GM18502 (cell line): ENCODE measurements around the gene SLC7A10.
"Not testable (repeated sequence)": the region's sequence is repeated elsewhere in the genome, so short reads cannot be mapped to it uniquely, and the experiment has no call there.

Experiments used
- ATAC-seq: cut with Tn5 transposase; IDR thresholded peaks from one replicate; pipeline ENCODE4 v1.9.1; 2021; ENCODE audit warnings: mild to moderate bottlenecking; ENCODE audit not compliant: unreplicated experiment, poor library complexity

SLC7A10 gene

GRCh38 chr19:33204136-33204973, 21.3 kb downstream of the SLC7A10 start:
- ATAC-seq: no peak

GRCh38 chr19:33203529-33203928, 22.1 kb downstream of the SLC7A10 start:
- ATAC-seq: no peak

GRCh38 chr19:33202546-33203507, 22.8 kb downstream of the SLC7A10 start:
- ATAC-seq: no peak

- no peak for ATAC-seq
Observed at GRCh38 chr19:33201886-33202545, 23.6 kb downstream of the SLC7A10 start.

GRCh38 chr19:33201473-33201872, 24.2 kb downstream of the SLC7A10 start:
- no peak for ATAC-seq

GRCh38 chr19:33199441-33200265, 26.0 kb downstream of the SLC7A10 start:
- ATAC-seq: no peak

GRCh38 chr19:33198169-33198568, 27.5 kb downstream of the SLC7A10 start:
- ATAC-seq: no peak

- ATAC-seq: no peak
Observed at GRCh38 chr19:33197591-33198000, 28.1 kb downstream of the SLC7A10 start.

GRCh38 chr19:33196446-33197193, 29.0 kb downstream of the SLC7A10 start:
- no peak for ATAC-seq

GRCh38 chr19:33195645-33196347, 29.9 kb downstream of the SLC7A10 start:
- no peak for ATAC-seq

GRCh38 chr19:33194886-33195644, 30.6 kb downstream of the SLC7A10 start:
- ATAC-seq: no peak

GRCh38 chr19:33194532-33194885, 31.1 kb downstream of the SLC7A10 start:
- no peak for ATAC-seq

- no peak for ATAC-seq
Observed at GRCh38 chr19:33193865-33194362, 31.7 kb downstream of the SLC7A10 start, which contains the start of gene LRP3. LRP3 (plus strand) TSS chr19:33194330; CDS start chr19:33194786, 456 bp downstream.

GRCh38 chr19:33193269-33193864, 32.3 kb downstream of the SLC7A10 start:
- ATAC-seq: no peak

GRCh38 chr19:33192010-33192409, 33.6 kb downstream of the SLC7A10 start:
- no peak for ATAC-seq

- no peak for ATAC-seq
Observed at GRCh38 chr19:33191501-33191900, 34.1 kb downstream of the SLC7A10 start.

- ATAC-seq: not testable (repeated sequence)
Observed at GRCh38 chr19:33191092-33191491, 34.6 kb downstream of the SLC7A10 start.
